PFSK-1 (cell line): ENCODE data around the gene PCSK6.

Experiments
- FOXP2 ChIP-seq: optimal IDR thresholded peaks from 2 replicates; pipeline ENCODE3; 2011; ENCODE audit warnings: borderline replicate concordance, control low read depth, inconsistent platforms; ENCODE audit not compliant: insufficient read depth; ENCODE audit errors: extremely low read length, extremely low read depth
- POLR2AphosphoS5 ChIP-seq: IDR thresholded peaks from 2 replicates; pipeline ENCODE4 v1.6.1; 2012; ENCODE audit warnings: low read depth, mild to moderate bottlenecking, control low read depth, low read length, moderate library complexity
- SIN3A ChIP-seq: IDR thresholded peaks from 2 replicates; pipeline ENCODE4 v1.6.1; 2012; ENCODE audit warnings: mild to moderate bottlenecking, low read length, moderate library complexity, borderline replicate concordance; ENCODE audit not compliant: insufficient read depth
- TAF1 ChIP-seq: IDR thresholded peaks from 2 replicates; pipeline ENCODE4 v1.6.1; 2012; ENCODE audit warnings: low read length, control low read depth, borderline replicate concordance; ENCODE audit not compliant: insufficient read depth
- TF ChIP-seq, protein P1 (sequence below), 2 experiments: IDR thresholded peaks; 2 replicates each; pipeline versions ENCODE4 v1.6.1 to v1.8.0; 2011 to 2012; ENCODE audit warnings: low read depth in 2 of 2, low read length in 2 of 2, control low read depth in 1 of 2, inconsistent platforms in 1 of 2, mild to moderate bottlenecking in 1 of 2, moderate library complexity in 1 of 2; ENCODE audit not compliant: insufficient read depth in 1 of 2

DNA sequence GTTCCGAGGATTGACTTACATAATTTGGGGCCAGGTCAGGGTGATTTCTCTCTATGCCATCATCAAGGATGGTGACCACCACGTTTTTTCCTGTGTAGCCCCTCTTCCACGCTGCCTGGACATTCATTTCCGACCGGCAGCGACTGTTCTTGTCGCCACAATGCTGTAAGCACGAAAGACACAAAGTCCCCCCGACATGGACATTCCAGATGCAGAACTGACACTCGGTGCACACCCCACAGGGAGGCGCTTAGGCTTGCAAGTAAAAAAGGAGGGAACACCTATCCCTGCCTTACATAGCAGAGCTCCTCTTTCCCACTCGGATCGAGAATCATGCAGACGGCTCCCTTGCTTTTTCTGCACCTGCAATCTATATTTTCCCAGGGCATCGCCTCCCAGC is 58.2 kb downstream of the PCSK6 start:
- no peak for TF ChIP-seq POLR2AphosphoS5
- TF ChIP-seq, protein P1, sequence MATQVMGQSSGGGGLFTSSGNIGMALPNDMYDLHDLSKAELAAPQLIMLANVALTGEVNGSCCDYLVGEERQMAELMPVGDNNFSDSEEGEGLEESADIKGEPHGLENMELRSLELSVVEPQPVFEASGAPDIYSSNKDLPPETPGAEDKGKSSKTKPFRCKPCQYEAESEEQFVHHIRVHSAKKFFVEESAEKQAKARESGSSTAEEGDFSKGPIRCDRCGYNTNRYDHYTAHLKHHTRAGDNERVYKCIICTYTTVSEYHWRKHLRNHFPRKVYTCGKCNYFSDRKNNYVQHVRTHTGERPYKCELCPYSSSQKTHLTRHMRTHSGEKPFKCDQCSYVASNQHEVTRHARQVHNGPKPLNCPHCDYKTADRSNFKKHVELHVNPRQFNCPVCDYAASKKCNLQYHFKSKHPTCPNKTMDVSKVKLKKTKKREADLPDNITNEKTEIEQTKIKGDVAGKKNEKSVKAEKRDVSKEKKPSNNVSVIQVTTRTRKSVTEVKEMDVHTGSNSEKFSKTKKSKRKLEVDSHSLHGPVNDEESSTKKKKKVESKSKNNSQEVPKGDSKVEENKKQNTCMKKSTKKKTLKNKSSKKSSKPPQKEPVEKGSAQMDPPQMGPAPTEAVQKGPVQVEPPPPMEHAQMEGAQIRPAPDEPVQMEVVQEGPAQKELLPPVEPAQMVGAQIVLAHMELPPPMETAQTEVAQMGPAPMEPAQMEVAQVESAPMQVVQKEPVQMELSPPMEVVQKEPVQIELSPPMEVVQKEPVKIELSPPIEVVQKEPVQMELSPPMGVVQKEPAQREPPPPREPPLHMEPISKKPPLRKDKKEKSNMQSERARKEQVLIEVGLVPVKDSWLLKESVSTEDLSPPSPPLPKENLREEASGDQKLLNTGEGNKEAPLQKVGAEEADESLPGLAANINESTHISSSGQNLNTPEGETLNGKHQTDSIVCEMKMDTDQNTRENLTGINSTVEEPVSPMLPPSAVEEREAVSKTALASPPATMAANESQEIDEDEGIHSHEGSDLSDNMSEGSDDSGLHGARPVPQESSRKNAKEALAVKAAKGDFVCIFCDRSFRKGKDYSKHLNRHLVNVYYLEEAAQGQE (IDR thresholded peaks at IDR 0.05; ENCODE audit: insufficient read depth in 1 of 2, low read depth in 2 of 2, low read length in 2 of 2), result no peak
- TF ChIP-seq SIN3A, result no peak
- no peak for TF ChIP-seq TAF1
- no peak for TF ChIP-seq FOXP2
